H1 (cell line): ENCODE data around the gene SYT17.

Source experiments
- CBX8 ChIP-seq: fragments of 300-800, 300-1000 bp; sonication (generic); IDR thresholded peaks from 2 replicates; pipeline ENCODE4 v1.7.1; 2016; ENCODE audit warnings: low read depth, low read length, borderline replicate concordance
- CHD1 ChIP-seq: IDR thresholded peaks from 2 replicates; pipeline ENCODE4 v1.6.1; 2012; ENCODE audit warnings: low read depth, low read length, improper control_type of control experiment
- CTCF ChIP-seq, 3 experiments: IDR thresholded peaks; 1 replicate in 2 of 3; 2 replicates in 1 of 3; pipeline versions ENCODE4 v1.5.1 to v1.6.1; 2011; ENCODE audit warnings: low read length in 3 of 3, mild to moderate bottlenecking in 3 of 3, inconsistent platforms in 2 of 3, low read depth in 1 of 3, moderate library complexity in 1 of 3; ENCODE audit not compliant: insufficient read depth in 1 of 3; ENCODE audit errors: control extremely low read depth in 1 of 3
- EP300 ChIP-seq, 2 experiments: IDR thresholded peaks; 1 replicate in 1 of 2; 2 replicates in 1 of 2; pipeline ENCODE4 v1.6.1; 2011 to 2012; ENCODE audit warnings: low read depth in 2 of 2, low read length in 2 of 2, mild to moderate bottlenecking in 2 of 2, borderline replicate concordance in 1 of 2, inconsistent platforms in 1 of 2, moderate library complexity in 1 of 2
- GABPA ChIP-seq: IDR thresholded peaks from 2 replicates; pipeline ENCODE4 v1.6.1; 2011; ENCODE audit warnings: mild to moderate bottlenecking, low read length, moderate library complexity, borderline replicate concordance; ENCODE audit not compliant: insufficient read depth
- HDAC2 ChIP-seq, 2 experiments: fragments of 300-600 bp in 1 of 2; sonication (generic) in 1 of 2; IDR thresholded peaks; 2 replicates each; pipeline ENCODE4 v1.6.1; 2011 to 2012; ENCODE audit warnings: low read depth in 2 of 2, low read length in 2 of 2, mild to moderate bottlenecking in 2 of 2, moderate library complexity in 2 of 2, borderline replicate concordance in 1 of 2, inconsistent platforms in 1 of 2
- JUND ChIP-seq: IDR thresholded peaks from 2 replicates; pipeline ENCODE4 v1.6.1; 2011; ENCODE audit warnings: mild to moderate bottlenecking, improper control_type of control experiment, low read length
- KDM5A ChIP-seq: fragments of 200-600 bp; IDR thresholded peaks from 2 replicates; pipeline ENCODE4 v1.7.1; 2012; ENCODE audit warnings: mild to moderate bottlenecking, low read length, inconsistent platforms, mixed read lengths
- MAX ChIP-seq: IDR thresholded peaks from 2 replicates; pipeline ENCODE4 v1.6.1; 2012; ENCODE audit warnings: inconsistent platforms
- TEAD4 ChIP-seq: IDR thresholded peaks from 2 replicates; pipeline ENCODE4 v1.6.1; 2012; ENCODE audit warnings: low read depth, low read length, inconsistent platforms, mixed read lengths

GRCh38 chr16:19278403-19278802 is 110.4 kb downstream of the SYT17 start:
- TF ChIP-seq MAX = no peak
- no peak for TF ChIP-seq CHD1
- TF ChIP-seq EP300 (IDR thresholded peaks at IDR 0.05; ENCODE audit: borderline replicate concordance in 1 of 2, low read depth in 2 of 2, low read length in 2 of 2) = no peak
- TF ChIP-seq CTCF (IDR thresholded peaks at IDR 0.05; ENCODE audit: control extremely low read depth in 1 of 3, insufficient read depth in 1 of 3, low read depth in 1 of 3, low read length in 3 of 3) = no peak
- TF ChIP-seq TEAD4 = no peak
- TF ChIP-seq GABPA = no peak
- no peak for TF ChIP-seq CBX8
- no peak for TF ChIP-seq JUND
- TF ChIP-seq HDAC2 (IDR thresholded peaks at IDR 0.05; ENCODE audit: borderline replicate concordance in 1 of 2, low read depth in 2 of 2, low read length in 2 of 2) = no peak
- TF ChIP-seq KDM5A = no peak
